Activated CD8-positive, alpha-beta T cell treated with anti-CD3 and anti-CD28 coated beads for 36 hours (primary cell): ENCODE data around the gene ZNF81. TPM values are rescaled to one million over a fixed set of nuclear protein-coding genes. Genes with fewer than 3 reads are reported as not detected.

Experiments used
- ATAC-seq: fragments of 200-7000 bp; cut with Tn5 transposase; one replicate; pipeline ENCODE4 v1.10.0; 2021; ENCODE audit warnings: mild to moderate bottlenecking, moderate library complexity
- CTCF ChIA-PET: fragments of 350-600 bp; sonication (Branson Sonifier 250); formaldehyde crosslinking; loops from one replicate; lab custom pipeline; 2021; ENCODE audit warnings: antibody characterized with exemption; lab: Charles Lee
- POLR2A ChIA-PET: fragments of 350-600 bp; sonication (Branson Sonifier 250); formaldehyde crosslinking; loops from one replicate; lab custom pipeline; 2021; ENCODE audit warnings: antibody characterized with exemption; lab: Charles Lee
- DNase-seq: peaks from one replicate; pipeline ENCODE4 v3.0.0-alpha.2; 2020
- H3K27ac Mint-ChIP-seq: one replicate; pipeline ENCODE4 v1.8.0; 2021; ENCODE audit warnings: mild to moderate bottlenecking, mixed read lengths
- H3K27me3 Mint-ChIP-seq: one replicate; pipeline ENCODE4 v1.8.0; 2021; ENCODE audit warnings: mixed read lengths
- H3K36me3 Mint-ChIP-seq: one replicate; pipeline ENCODE4 v1.8.0; 2021; ENCODE audit warnings: low read depth, mixed read lengths
- H3K4me1 Mint-ChIP-seq: one replicate; pipeline ENCODE4 v1.8.0; 2021; ENCODE audit warnings: low read depth, mixed read lengths
- H3K4me3 Mint-ChIP-seq: one replicate; pipeline ENCODE4 v1.8.0; 2021; ENCODE audit warnings: mild to moderate bottlenecking, moderate library complexity, mixed read lengths
- H3K9me3 Mint-ChIP-seq: one replicate; pipeline ENCODE4 v1.8.0; 2021; ENCODE audit warnings: mixed read lengths
- intact Hi-C: fragments of 100-400 bp; cut with micrococcal nuclease; formaldehyde crosslinking; loops from one replicate; pipeline ENCODE4 v1.10.0; 2022
- total RNA-seq, 2 experiments: library from RNA; stranded (reverse); gene quantifications; one replicate each; pipeline ENCODE4 v1.2.3, GENCODE V29; 2021
- TF ChIP-seq, protein P1 (sequence below): fragments of 200-600 bp; IDR thresholded peaks from one replicate; pipeline ENCODE4 v1.8.0; 2022; ENCODE audit warnings: antibody characterized with exemption, mild to moderate bottlenecking

Gene ZNF81
- total RNA-seq, 2 experiments from 2014 or later = 5.4 to 6.3 TPM

DNA sequence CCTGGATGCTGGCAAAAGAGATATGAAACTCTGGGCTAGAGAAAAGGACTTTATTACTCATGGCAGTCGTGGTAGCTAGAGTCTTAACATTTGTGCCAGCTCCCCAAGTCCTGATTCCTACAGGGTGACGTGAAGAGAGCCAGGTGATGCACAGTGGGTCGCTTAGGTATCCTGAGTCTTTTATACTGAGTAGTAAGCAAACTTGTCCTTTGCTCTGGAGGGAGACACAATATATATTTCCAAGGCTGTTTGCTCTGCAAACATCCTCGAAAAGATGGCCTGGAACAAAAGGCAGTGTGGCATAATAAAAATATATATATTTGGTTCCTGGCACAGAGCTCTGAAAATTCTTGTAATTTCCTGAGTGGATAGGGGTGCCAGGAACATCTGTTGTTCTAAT is 23.0 kb downstream of the ZNF81 start:
- Mint-ChIP-seq H3K27ac (no peak overlapping the region), H3K9me3 (no peaks in the 10 kb centered on the region), H3K4me3 (no peak overlapping the region), H3K36me3 (peaks cover 1% of the 10 kb centered on the region), H3K4me1 (no peaks in the 10 kb centered on the region), H3K27me3 (no peaks in the 10 kb centered on the region)
- TF ChIP-seq, protein P1, sequence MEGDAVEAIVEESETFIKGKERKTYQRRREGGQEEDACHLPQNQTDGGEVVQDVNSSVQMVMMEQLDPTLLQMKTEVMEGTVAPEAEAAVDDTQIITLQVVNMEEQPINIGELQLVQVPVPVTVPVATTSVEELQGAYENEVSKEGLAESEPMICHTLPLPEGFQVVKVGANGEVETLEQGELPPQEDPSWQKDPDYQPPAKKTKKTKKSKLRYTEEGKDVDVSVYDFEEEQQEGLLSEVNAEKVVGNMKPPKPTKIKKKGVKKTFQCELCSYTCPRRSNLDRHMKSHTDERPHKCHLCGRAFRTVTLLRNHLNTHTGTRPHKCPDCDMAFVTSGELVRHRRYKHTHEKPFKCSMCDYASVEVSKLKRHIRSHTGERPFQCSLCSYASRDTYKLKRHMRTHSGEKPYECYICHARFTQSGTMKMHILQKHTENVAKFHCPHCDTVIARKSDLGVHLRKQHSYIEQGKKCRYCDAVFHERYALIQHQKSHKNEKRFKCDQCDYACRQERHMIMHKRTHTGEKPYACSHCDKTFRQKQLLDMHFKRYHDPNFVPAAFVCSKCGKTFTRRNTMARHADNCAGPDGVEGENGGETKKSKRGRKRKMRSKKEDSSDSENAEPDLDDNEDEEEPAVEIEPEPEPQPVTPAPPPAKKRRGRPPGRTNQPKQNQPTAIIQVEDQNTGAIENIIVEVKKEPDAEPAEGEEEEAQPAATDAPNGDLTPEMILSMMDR = no peak
- CTCF ChIA-PET = no interaction called here
- POLR2A ChIA-PET = interaction anchor here (0.5 kb wide), 1 partner anchor 621 kb away, joined by 3 read pairs; no protein-coding TSS in a partner anchor
- intact Hi-C loops = no loop called here
- no peak for DNase-seq
- no peak for ATAC-seq

DNA sequence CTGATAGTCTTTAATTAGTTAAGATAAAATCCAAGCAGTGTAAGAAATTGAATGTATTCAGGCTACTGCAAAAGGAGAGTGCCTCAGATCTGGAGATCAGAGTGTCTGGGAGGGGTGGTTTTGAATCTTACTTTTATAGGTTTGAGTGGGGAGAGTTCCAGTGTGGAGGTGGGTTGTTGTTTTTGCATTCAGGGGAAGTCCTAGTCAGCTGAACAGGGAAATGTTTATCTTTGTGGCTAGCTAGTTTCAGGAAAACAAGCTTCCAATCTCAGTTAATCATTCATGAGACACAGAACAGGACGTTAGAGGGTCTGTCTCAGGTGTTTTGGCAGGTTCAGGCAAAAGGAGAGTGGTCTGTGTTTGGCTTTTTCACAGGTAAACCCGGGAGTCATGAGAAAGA is 26.0 kb downstream of the ZNF81 start:
- ATAC-seq = no peak
- TF ChIP-seq, protein P1 = no peak
- Mint-ChIP-seq H3K4me3 (no peak overlapping the region), H3K36me3 (peaks cover 8% of the 10 kb centered on the region), H3K27ac (no peak overlapping the region), H3K27me3 (no peaks in the 10 kb centered on the region), H3K4me1 (no peaks in the 10 kb centered on the region), H3K9me3 (no peaks in the 10 kb centered on the region)
- no peak for DNase-seq
- CTCF ChIA-PET = no interaction called here
- POLR2A ChIA-PET = no interaction called here
- intact Hi-C loops = no loop called here

DNA sequence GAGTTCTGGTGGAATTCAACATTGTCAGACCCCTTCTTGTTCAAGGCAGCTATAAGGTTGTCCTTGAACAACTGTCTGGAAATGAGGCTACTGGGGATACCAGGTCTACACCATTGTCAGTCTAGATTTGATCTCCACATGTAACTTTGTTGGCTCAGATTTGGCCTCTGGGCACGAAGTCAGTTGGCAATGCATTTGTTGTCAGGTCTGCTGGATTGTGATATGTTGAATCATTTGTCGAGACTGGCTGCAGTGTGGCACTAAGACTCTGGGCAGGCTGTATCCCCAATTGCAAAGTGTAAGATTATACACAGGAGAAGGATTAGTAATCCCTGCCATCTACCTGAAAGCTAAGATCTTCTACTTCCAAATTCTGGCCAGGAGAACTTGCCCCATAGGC is 26.5 kb downstream of the ZNF81 start:
- H3K36me3 Mint-ChIP-seq = peaks cover 8% of the 10 kb centered on the region
- ChIA-PET CTCF (no interaction called here), POLR2A (no interaction called here)
- ATAC-seq (no peak), DNase-seq (no peak)
- H3K4me1 Mint-ChIP-seq = no peaks in the 10 kb centered on the region
- H3K4me3 Mint-ChIP-seq = no peak overlapping the region
- H3K27ac Mint-ChIP-seq = no peak overlapping the region
- TF ChIP-seq, protein P1 = no peak
- intact Hi-C loops = no loop called here
- no peaks in the 10 kb centered on the region for H3K27me3 Mint-ChIP-seq
- H3K9me3 Mint-ChIP-seq = no peaks in the 10 kb centered on the region

DNA sequence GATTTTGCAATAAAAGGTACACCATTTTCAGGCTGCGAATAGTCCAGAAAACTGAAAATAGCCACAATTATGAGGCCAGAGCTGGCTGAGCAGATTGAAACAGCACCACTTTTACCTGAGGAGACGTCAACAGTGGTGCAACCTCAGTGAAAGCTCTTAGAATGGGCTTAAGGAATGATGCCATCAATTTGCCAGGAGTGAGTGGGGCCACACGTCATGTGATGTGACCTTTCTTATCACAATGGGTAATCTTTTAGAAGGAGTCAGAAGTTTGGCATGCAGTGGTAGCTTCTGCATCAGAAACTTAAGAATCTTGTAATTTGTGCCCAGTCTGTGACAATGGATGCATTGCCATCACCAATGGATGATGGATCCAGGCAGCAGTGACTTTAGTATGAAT is 27.6 kb downstream of the ZNF81 start:
- ATAC-seq = no peak
- CTCF ChIA-PET = interaction anchor here (0.9 kb wide), 1 partner anchor 163 kb away, joined by 3 read pairs; no protein-coding TSS in a partner anchor
- POLR2A ChIA-PET = no interaction called here

GRCh38 chrX:47864785-47865184 is 28.1 kb downstream of the ZNF81 start:
- no peak for ATAC-seq
- TF ChIP-seq, protein P1 = no peak
- no peak for DNase-seq
- H3K27ac Mint-ChIP-seq = no peak overlapping the region
- no peaks in the 10 kb centered on the region for H3K4me1 Mint-ChIP-seq
- no peaks in the 10 kb centered on the region for H3K27me3 Mint-ChIP-seq
- no peaks in the 10 kb centered on the region for H3K9me3 Mint-ChIP-seq
- POLR2A ChIA-PET = no interaction called here
- H3K36me3 Mint-ChIP-seq = peaks cover 9% of the 10 kb centered on the region
- H3K4me3 Mint-ChIP-seq = no peak overlapping the region
- intact Hi-C loops = no loop called here
- CTCF ChIA-PET = interaction anchor here (0.9 kb wide), 1 partner anchor 162 kb away, joined by 3 read pairs; no protein-coding TSS in a partner anchor

More for the DNA sequence above, 27.6 kb downstream of the ZNF81 start:
- Mint-ChIP-seq H3K4me1 (no peaks in the 10 kb centered on the region), H3K9me3 (no peaks in the 10 kb centered on the region), H3K27ac (no peak overlapping the region), H3K36me3 (peaks cover 9% of the 10 kb centered on the region), H3K4me3 (no peak overlapping the region), H3K27me3 (no peaks in the 10 kb centered on the region)
- intact Hi-C loops = no loop called here
- TF ChIP-seq, protein P1 = no peak
- DNase-seq = no peak
